PC-9 (cell line): Measurements from ENCODE around the gene INTS1. TPM values are rescaled to one million over a fixed set of nuclear protein-coding genes. Genes with fewer than 3 reads are reported as not detected.

ENCODE experiments used
- BruUV-seq: library from RNA; stranded (reverse); fragments of 400-500 nt; replicated peaks from 2 replicates; lab custom pipeline; 2021; lab: Mats Ljungman, UMichigan
- CTCF ChIA-PET: fragments of 300-600 bp; sonication (Branson Sonifier 250); formaldehyde crosslinking; loops from one replicate; lab custom pipeline; 2022; ENCODE audit warnings: antibody characterized with exemption; lab: Charles Lee
- POLR2A ChIA-PET: fragments of 300-600 bp; sonication (Branson Sonifier 250); formaldehyde crosslinking; loops from one replicate; lab custom pipeline; 2022; ENCODE audit warnings: antibody characterized with exemption; ENCODE audit not compliant: unreplicated experiment; lab: Charles Lee
- DNase-seq, 2 experiments: peaks; one replicate each; pipeline versions ENCODE4 v3.0.0 to v3.0.0-alpha.2; 2015 to 2022; ENCODE audit warnings: mixed read lengths in 1 of 2
- H2AFZ ChIP-seq: fragments of 200-600 bp; sonication (generic); 2 replicates; pipeline ENCODE4 v1.8.1; 2017; ENCODE audit warnings: antibody characterized with exemption
- H3F3A ChIP-seq: fragments of 200-600 bp; sonication (generic); 2 replicates; pipeline ENCODE4 v1.8.1; 2017; ENCODE audit warnings: antibody characterized with exemption, mild to moderate bottlenecking, low read depth; ENCODE audit not compliant: insufficient read depth
- H3K27ac ChIP-seq: fragments of 200-600 bp; sonication (generic); 2 replicates; pipeline ENCODE4 v1.6.1; 2016; ENCODE audit warnings: mixed run types
- H3K27me3 ChIP-seq: fragments of 200-600 bp; sonication (generic); 2 replicates; pipeline ENCODE4 v1.6.1; 2016; ENCODE audit warnings: low read depth, mixed run types; ENCODE audit not compliant: insufficient read depth
- H3K36me3 ChIP-seq: fragments of 200-600 bp; sonication (generic); 2 replicates; pipeline ENCODE4 v1.6.1; 2016; ENCODE audit warnings: low read depth, mixed run types
- H3K4me1 ChIP-seq: fragments of 200-600 bp; sonication (generic); replicated peaks from 2 replicates; pipeline ENCODE4 v1.6.1; 2016; ENCODE audit warnings: mixed run types; ENCODE audit not compliant: insufficient read depth
- H3K4me2 ChIP-seq: fragments of 200-600 bp; sonication (generic); 2 replicates; pipeline ENCODE4 v1.6.1; 2017; ENCODE audit warnings: mixed run types
- H3K4me3 ChIP-seq: fragments of 200-600 bp; sonication (generic); 2 replicates; pipeline ENCODE4 v1.6.1; 2016; ENCODE audit warnings: mixed run types
- H3K79me2 ChIP-seq: fragments of 200-600 bp; sonication (generic); 2 replicates; pipeline ENCODE4 v1.6.1; 2017; ENCODE audit warnings: low read depth, mixed run types
- H3K9me2 ChIP-seq: fragments of 200-600 bp; sonication (generic); 2 replicates; pipeline ENCODE4 v1.8.1; 2017; ENCODE audit warnings: mild to moderate bottlenecking; ENCODE audit not compliant: insufficient read depth
- H3K9me3 ChIP-seq: fragments of 200-600 bp; sonication (generic); 2 replicates; pipeline ENCODE4 v1.8.1; 2016; ENCODE audit warnings: low read depth; ENCODE audit not compliant: insufficient read depth
- H4K20me1 ChIP-seq: fragments of 200-600 bp; sonication (generic); 2 replicates; pipeline ENCODE4 v1.8.1; 2017; ENCODE audit not compliant: insufficient read depth
- CTCF ChIP-seq: fragments of 200-600 bp; sonication (generic); conservative IDR thresholded peaks from 2 replicates; pipeline ENCODE4 v1.6.1; 2017; ENCODE audit warnings: mixed run types, antibody characterized with exemption, mild to moderate bottlenecking, moderate library complexity
- EZH2 ChIP-seq: fragments of 200-600 bp; sonication (generic); IDR thresholded peaks from 2 replicates; pipeline ENCODE4 v1.8.0; 2017; ENCODE audit warnings: antibody characterized with exemption, low read depth
- intact Hi-C: fragments of 100-400 bp; cut with micrococcal nuclease; formaldehyde crosslinking; loops from one replicate; pipeline ENCODE4 v1.10.0; 2022; ENCODE audit not compliant: unreplicated experiment
- total RNA-seq: library from RNA; stranded (reverse); gene quantifications from 2 replicates; pipeline ENCODE4 v1.2.3, GENCODE V29; 2021

INTS1 gene
- total RNA-seq, 1 experiment from 2014 or later: 124 TPM

- Histone ChIP-seq H3F3A (peaks cover 41% of the 10 kb centered on the region), H3K9me3 (no peaks in the 10 kb centered on the region), H3K4me3 (peak overlapping the region; percentile 64), H3K4me2 (peak overlapping the region; percentile 98), H3K27me3 (0 out of 2 replicates have a peak, but pooled peaks cover 7% of the 10 kb centered on the region), H3K27ac (peak overlapping the region; percentile 89), H3K9me2 (no peaks in the 10 kb centered on the region), H4K20me1 (peaks cover 43% of the 10 kb centered on the region), H2AFZ (no peak overlapping the region), H3K36me3 (peaks cover 5% of the 10 kb centered on the region), H3K4me1 (peaks cover 40% of the 10 kb centered on the region), H3K79me2 (peaks cover 52% of the 10 kb centered on the region)
- POLR2A ChIA-PET: interaction anchor here (0.6 to 0.8 kb wide), 3 partner anchors 23 to 822 kb away, joined by 4 to 17 read pairs (median 5); no protein-coding TSS in a partner anchor
- no peak for TF ChIP-seq CTCF
- no peak for TF ChIP-seq EZH2
- no peak for DNase-seq
- no TSS peak for BruUV-seq
- CTCF ChIA-PET: no interaction called here
- intact Hi-C loops: loop anchor here (10.0 kb wide), 1 partner anchor 993 kb away; no protein-coding TSS in a partner anchor
Measured at GRCh38 chr7:1531263-1531978, 27.2 kb upstream of the INTS1 start.

GRCh38 chr7:1530946-1531262, 26.7 kb upstream of the INTS1 start:
- peaks cover 47% of the 10 kb centered on the region for H3K79me2 ChIP-seq
- ChIA-PET CTCF (no interaction called here), POLR2A (interaction anchor here (0.6 kb wide), 1 partner anchor 24 kb away, joined by 4 read pairs; no protein-coding TSS in a partner anchor)
- no TSS peak for BruUV-seq
- H3F3A ChIP-seq: peaks cover 39% of the 10 kb centered on the region
- H3K4me3 ChIP-seq: peak overlapping the region; percentile 64; the same call in 1 of the 2 replicates
- peaks cover 5% of the 10 kb centered on the region for H3K36me3 ChIP-seq
- H3K4me2 ChIP-seq: peak overlapping the region; percentile 98; the same call in 1 of the 2 replicates
- TF ChIP-seq EZH2: no peak
- no peak for TF ChIP-seq CTCF
- intact Hi-C loops: loop anchor here (10.0 kb wide), 1 partner anchor 994 kb away; no protein-coding TSS in a partner anchor
- H3K9me2 ChIP-seq: no peaks in the 10 kb centered on the region
- no peaks in the 10 kb centered on the region for H3K9me3 ChIP-seq
- H4K20me1 ChIP-seq: peaks cover 39% of the 10 kb centered on the region
- DNase-seq: no peak
- peak overlapping the region; percentile 89; the same call in 1 of the 2 replicates for H3K27ac ChIP-seq
- 0 out of 2 replicates have a peak, but pooled peaks cover 8% of the 10 kb centered on the region for H3K27me3 ChIP-seq
- no peak overlapping the region for H2AFZ ChIP-seq
- peaks cover 35% of the 10 kb centered on the region for H3K4me1 ChIP-seq

- H3K36me3 ChIP-seq: no peaks in the 10 kb centered on the region
- ChIA-PET POLR2A (no interaction called here), CTCF (no interaction called here)
- H3K4me2 ChIP-seq: 0 out of 2 replicates have a peak overlapping the region, but pooled peaks have one; percentile 66
- peaks cover 34% of the 10 kb centered on the region for H3K79me2 ChIP-seq
- BruUV-seq: no TSS peak
- TF ChIP-seq EZH2 (no peak), CTCF (no peak)
- no peak overlapping the region for H3K27ac ChIP-seq
- H3K4me3 ChIP-seq: no peak overlapping the region; the same call in 1 of the 2 replicates
- 0 out of 2 replicates have a peak, but pooled peaks cover 8% of the 10 kb centered on the region for H3K27me3 ChIP-seq
- no peaks in the 10 kb centered on the region for H3K9me2 ChIP-seq
- no peak overlapping the region for H2AFZ ChIP-seq
- intact Hi-C loops: loop anchor here (10.0 kb wide), 1 partner anchor 995 kb away; no protein-coding TSS in a partner anchor
- H3K4me1 ChIP-seq: peaks cover 24% of the 10 kb centered on the region
- H3F3A ChIP-seq: peaks cover 45% of the 10 kb centered on the region
- no peak for DNase-seq
- no peaks in the 10 kb centered on the region for H3K9me3 ChIP-seq
- H4K20me1 ChIP-seq: peaks cover 28% of the 10 kb centered on the region
Measured at GRCh38 chr7:1529383-1530116, 25.4 kb upstream of the INTS1 start.
